ENCODE data around the gene TMC3. TPM values are rescaled to one million over a fixed set of nuclear protein-coding genes. Genes with fewer than 3 reads are reported as not detected.

The TMC3 gene
- total RNA-seq, 1 donor from 2014 or later = 0.52 TPM

DNA sequence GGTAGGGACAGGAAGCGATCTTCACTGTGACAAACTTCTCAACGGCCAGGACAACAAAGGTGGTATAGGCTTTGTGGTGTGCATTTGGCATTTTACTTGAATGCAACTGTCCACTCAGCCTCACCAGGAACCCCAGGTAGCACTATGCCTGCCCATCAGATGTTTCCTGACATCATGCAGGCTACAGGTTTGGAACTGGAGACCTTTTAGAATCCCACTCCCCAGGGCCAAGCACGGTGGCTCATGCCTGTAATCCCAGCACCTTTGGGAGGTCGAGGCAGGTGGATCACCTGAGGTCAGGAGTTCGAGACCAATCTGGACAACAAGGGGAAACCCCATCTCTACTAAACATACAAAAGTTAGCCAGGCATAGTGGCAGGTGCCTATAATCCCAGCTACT lies 59.6 kb downstream of the TMC3 start:
- TF ChIP-seq EZH2 (IDR thresholded peaks at IDR 0.05; ENCODE audit: insufficient read depth, low read length) = no peak
- H3K4me1 Mint-ChIP-seq (ENCODE audit: low read depth, unreplicated experiment) = no peaks in the 10 kb centered on the region
- H3K27ac ChIP-seq (ENCODE audit: low read depth, low read length) = no peak overlapping the region
- H2AFZ ChIP-seq (ENCODE audit: low read depth, low read length) = no peak overlapping the region
- H4K20me1 ChIP-seq (ENCODE audit: insufficient read depth, low read length) = no peaks in the 10 kb centered on the region
- H3K79me2 ChIP-seq (ENCODE audit: insufficient read depth, low read length) = no peaks in the 10 kb centered on the region
- no peaks in the 10 kb centered on the region for H3K27me3 Mint-ChIP-seq (ENCODE audit: low read depth, unreplicated experiment)
- H3K4me2 ChIP-seq (ENCODE audit: low read length) = no peak overlapping the region
- no peak overlapping the region for H3K4me3 ChIP-seq (ENCODE audit: insufficient read depth, low read depth, low read length)
- H3K36me3 Mint-ChIP-seq (ENCODE audit: low read depth, unreplicated experiment) = peaks cover 33% of the 10 kb centered on the region
- H3K9ac ChIP-seq (ENCODE audit: low read length) = no peak overlapping the region
- no peak for DNase-seq (ENCODE audit: low read depth)
- H3K27ac Mint-ChIP-seq (ENCODE audit: unreplicated experiment) = no peak overlapping the region
- H3K4me3 Mint-ChIP-seq (ENCODE audit: unreplicated experiment) = no peak overlapping the region
- H3K9me3 Mint-ChIP-seq (ENCODE audit: unreplicated experiment) = peaks cover 2% of the 10 kb centered on the region
- H3K4me1 ChIP-seq (ENCODE audit: insufficient read depth, low read length) = peaks cover 23% of the 10 kb centered on the region
- H3K27me3 ChIP-seq (ENCODE audit: insufficient read depth, low read length) = no peaks in the 10 kb centered on the region
- FAIRE-seq = no peak
- peaks cover 6% of the 10 kb centered on the region for H3K36me3 ChIP-seq (ENCODE audit: insufficient read depth, low read length)
- H3K9me3 ChIP-seq (ENCODE audit: insufficient read depth, low read depth, low read length) = no peaks in the 10 kb centered on the region

DNA sequence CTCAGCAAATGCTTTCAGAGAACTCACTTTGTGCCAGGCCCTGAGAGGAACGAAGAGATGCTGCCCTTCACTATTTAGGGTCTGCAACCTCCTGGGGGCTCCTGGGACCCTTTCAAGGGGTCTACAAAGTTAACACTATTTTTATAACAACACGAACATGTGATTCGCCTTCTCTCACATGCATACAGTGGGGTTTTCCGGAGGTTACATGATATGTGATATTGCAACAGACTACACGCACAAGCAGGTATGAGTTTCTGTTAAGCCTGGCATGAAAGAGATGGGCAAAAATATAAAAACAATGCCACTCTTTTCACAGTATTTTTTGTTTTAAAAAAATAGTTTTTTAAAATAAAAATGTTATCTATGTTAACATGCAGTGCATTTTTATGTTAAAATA lies 60.3 kb downstream of the TMC3 start:
- Mint-ChIP-seq H3K27me3 (ENCODE audit: low read depth, unreplicated experiment) (no peaks in the 10 kb centered on the region), H3K4me1 (ENCODE audit: low read depth, unreplicated experiment) (no peaks in the 10 kb centered on the region), H3K4me3 (ENCODE audit: unreplicated experiment) (no peak overlapping the region), H3K27ac (ENCODE audit: unreplicated experiment) (no peak overlapping the region), H3K9me3 (ENCODE audit: unreplicated experiment) (peaks cover 2% of the 10 kb centered on the region), H3K36me3 (ENCODE audit: low read depth, unreplicated experiment) (peaks cover 32% of the 10 kb centered on the region)
- H3K79me2 ChIP-seq (ENCODE audit: insufficient read depth, low read length) = no peaks in the 10 kb centered on the region
- H2AFZ ChIP-seq (ENCODE audit: low read depth, low read length) = no peak overlapping the region
- TF ChIP-seq, protein P1, sequence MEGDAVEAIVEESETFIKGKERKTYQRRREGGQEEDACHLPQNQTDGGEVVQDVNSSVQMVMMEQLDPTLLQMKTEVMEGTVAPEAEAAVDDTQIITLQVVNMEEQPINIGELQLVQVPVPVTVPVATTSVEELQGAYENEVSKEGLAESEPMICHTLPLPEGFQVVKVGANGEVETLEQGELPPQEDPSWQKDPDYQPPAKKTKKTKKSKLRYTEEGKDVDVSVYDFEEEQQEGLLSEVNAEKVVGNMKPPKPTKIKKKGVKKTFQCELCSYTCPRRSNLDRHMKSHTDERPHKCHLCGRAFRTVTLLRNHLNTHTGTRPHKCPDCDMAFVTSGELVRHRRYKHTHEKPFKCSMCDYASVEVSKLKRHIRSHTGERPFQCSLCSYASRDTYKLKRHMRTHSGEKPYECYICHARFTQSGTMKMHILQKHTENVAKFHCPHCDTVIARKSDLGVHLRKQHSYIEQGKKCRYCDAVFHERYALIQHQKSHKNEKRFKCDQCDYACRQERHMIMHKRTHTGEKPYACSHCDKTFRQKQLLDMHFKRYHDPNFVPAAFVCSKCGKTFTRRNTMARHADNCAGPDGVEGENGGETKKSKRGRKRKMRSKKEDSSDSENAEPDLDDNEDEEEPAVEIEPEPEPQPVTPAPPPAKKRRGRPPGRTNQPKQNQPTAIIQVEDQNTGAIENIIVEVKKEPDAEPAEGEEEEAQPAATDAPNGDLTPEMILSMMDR (IDR thresholded peaks at IDR 0.05; ENCODE audit: insufficient read depth, low read depth, low read length) = no peak
- TF ChIP-seq EZH2 (IDR thresholded peaks at IDR 0.05; ENCODE audit: insufficient read depth, low read length) = no peak
- peaks cover 23% of the 10 kb centered on the region for H3K4me1 ChIP-seq (ENCODE audit: insufficient read depth, low read length)
- peak overlapping the region; percentile 66 for H3K4me2 ChIP-seq (ENCODE audit: low read length)
- DNase-seq (ENCODE audit: low read depth) (no peak), FAIRE-seq (no peak)
- H4K20me1 ChIP-seq (ENCODE audit: insufficient read depth, low read length) = no peaks in the 10 kb centered on the region
- no peaks in the 10 kb centered on the region for H3K9me3 ChIP-seq (ENCODE audit: insufficient read depth, low read depth, low read length)
- peaks cover 6% of the 10 kb centered on the region for H3K36me3 ChIP-seq (ENCODE audit: insufficient read depth, low read length)
- peak overlapping the region; percentile 55 for H3K27ac ChIP-seq (ENCODE audit: low read depth, low read length)
- H3K9ac ChIP-seq (ENCODE audit: low read length) = peak overlapping the region; percentile 26
- H3K27me3 ChIP-seq (ENCODE audit: insufficient read depth, low read length) = no peaks in the 10 kb centered on the region
- H3K4me3 ChIP-seq (ENCODE audit: insufficient read depth, low read depth, low read length) = no peak overlapping the region

DNA sequence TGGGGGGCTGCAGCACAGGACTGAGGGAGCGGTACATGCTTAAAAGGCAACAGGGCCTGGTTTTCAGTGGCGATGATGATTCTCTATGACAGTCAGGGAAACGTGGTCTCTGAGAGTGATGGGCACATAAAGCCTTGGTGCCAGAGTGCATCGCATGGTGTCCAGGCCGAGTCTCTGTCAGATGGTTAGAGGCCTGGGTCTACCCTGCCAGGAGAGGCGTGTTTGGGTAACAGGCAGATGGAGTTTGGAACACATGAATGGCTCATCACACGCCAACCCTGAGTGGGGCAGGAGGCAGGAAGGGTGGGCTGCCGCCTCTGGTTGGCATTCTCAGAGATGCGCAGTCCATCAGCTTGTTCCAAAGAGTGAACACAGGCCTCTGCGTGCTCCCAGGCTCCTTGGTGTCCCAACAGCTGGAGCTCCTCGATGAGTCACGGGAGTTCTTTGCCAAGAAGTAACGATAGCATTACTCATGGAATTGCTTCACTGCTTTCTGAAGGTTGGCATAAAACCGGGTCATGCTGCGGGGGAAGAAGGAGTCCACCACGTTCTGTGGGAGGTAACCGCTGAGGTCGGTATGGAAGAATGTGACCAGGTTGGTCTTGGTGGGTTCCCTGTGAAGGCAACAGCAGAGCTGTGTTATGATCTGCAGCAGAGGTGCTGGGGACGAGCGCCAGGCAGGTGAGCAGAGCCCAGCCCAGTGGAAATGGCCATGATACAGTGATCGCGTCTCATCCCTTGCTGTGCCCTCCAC lies 61.0 kb downstream of the TMC3 start:
- Histone ChIP-seq H3K4me1 (ENCODE audit: insufficient read depth, low read length) (peaks cover 23% of the 10 kb centered on the region), H3K27me3 (ENCODE audit: insufficient read depth, low read length) (no peaks in the 10 kb centered on the region), H3K27ac (ENCODE audit: low read depth, low read length) (peak overlapping the region; percentile 78), H3K9ac (ENCODE audit: low read length) (peak overlapping the region; percentile 29), H3K36me3 (ENCODE audit: insufficient read depth, low read length) (no peaks in the 10 kb centered on the region), H4K20me1 (ENCODE audit: insufficient read depth, low read length) (no peaks in the 10 kb centered on the region), H3K4me2 (ENCODE audit: low read length) (peak overlapping the region; percentile 66), H2AFZ (ENCODE audit: low read depth, low read length) (no peak overlapping the region), H3K4me3 (ENCODE audit: insufficient read depth, low read depth, low read length) (no peak overlapping the region), H3K79me2 (ENCODE audit: insufficient read depth, low read length) (no peaks in the 10 kb centered on the region), H3K9me3 (ENCODE audit: insufficient read depth, low read depth, low read length) (no peaks in the 10 kb centered on the region)
- H3K36me3 Mint-ChIP-seq (ENCODE audit: low read depth, unreplicated experiment) = peaks cover 28% of the 10 kb centered on the region
- TF ChIP-seq EZH2 (IDR thresholded peaks at IDR 0.05; ENCODE audit: insufficient read depth, low read length) = no peak
- TF ChIP-seq, protein P1 (IDR thresholded peaks at IDR 0.05; ENCODE audit: insufficient read depth, low read depth, low read length) = no peak
- H3K27ac Mint-ChIP-seq (ENCODE audit: unreplicated experiment) = no peak overlapping the region
- no peaks in the 10 kb centered on the region for H3K4me1 Mint-ChIP-seq (ENCODE audit: low read depth, unreplicated experiment)
- peaks cover 2% of the 10 kb centered on the region for H3K9me3 Mint-ChIP-seq (ENCODE audit: unreplicated experiment)
- peak; percentile 99 for FAIRE-seq
- no peak overlapping the region for H3K4me3 Mint-ChIP-seq (ENCODE audit: unreplicated experiment)
- peak; percentile 98 for DNase-seq (ENCODE audit: low read depth)
- H3K27me3 Mint-ChIP-seq (ENCODE audit: low read depth, unreplicated experiment) = no peaks in the 10 kb centered on the region
